ENCODE data around the gene CACNA2D3. TPM values are rescaled to one million over a fixed set of nuclear protein-coding genes. Genes with fewer than 3 reads are reported as not detected.

The CACNA2D3 gene
- total RNA-seq, 4 donors from 2014 or later, result 0.83 to 5.0 (median 2.5) TPM

DNA sequence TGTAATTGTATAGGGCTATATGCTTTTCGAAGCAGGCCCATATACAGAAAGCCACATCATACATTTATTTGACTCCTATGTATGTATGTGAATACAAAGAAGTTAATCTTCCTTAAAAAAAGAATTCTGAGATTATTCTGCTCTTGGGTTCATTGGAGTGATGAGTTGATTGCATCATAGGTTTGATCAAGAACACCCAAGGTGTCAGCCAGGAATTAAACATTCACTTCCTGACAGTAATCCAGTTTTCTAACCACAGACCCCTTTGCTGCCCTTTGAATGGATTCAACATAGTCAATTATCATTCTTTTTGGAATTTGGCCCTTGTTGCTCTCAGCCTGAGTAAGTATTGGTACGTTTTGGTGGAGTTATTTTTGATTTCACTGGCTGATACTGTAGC, 225.6 kb downstream of the CACNA2D3 start:
- no peak overlapping the region for H3K27ac ChIP-seq
- H3K4me3 ChIP-seq, result no peak overlapping the region
- DNase-seq, result no peak
- no peaks in the 10 kb centered on the region for H3K27me3 ChIP-seq
- intact Hi-C loops (cut with DNase I; ENCODE audit: low total_unique reads), result no loop called here
- H3K9me3 ChIP-seq, result no peaks in the 10 kb centered on the region
- TF ChIP-seq, protein P1, sequence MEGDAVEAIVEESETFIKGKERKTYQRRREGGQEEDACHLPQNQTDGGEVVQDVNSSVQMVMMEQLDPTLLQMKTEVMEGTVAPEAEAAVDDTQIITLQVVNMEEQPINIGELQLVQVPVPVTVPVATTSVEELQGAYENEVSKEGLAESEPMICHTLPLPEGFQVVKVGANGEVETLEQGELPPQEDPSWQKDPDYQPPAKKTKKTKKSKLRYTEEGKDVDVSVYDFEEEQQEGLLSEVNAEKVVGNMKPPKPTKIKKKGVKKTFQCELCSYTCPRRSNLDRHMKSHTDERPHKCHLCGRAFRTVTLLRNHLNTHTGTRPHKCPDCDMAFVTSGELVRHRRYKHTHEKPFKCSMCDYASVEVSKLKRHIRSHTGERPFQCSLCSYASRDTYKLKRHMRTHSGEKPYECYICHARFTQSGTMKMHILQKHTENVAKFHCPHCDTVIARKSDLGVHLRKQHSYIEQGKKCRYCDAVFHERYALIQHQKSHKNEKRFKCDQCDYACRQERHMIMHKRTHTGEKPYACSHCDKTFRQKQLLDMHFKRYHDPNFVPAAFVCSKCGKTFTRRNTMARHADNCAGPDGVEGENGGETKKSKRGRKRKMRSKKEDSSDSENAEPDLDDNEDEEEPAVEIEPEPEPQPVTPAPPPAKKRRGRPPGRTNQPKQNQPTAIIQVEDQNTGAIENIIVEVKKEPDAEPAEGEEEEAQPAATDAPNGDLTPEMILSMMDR (IDR thresholded peaks at IDR 0.05), result no peak
- no peak for TF ChIP-seq POLR2A (IDR thresholded peaks at IDR 0.05)
- no peaks in the 10 kb centered on the region for H3K36me3 ChIP-seq
- no peaks in the 10 kb centered on the region for H3K4me1 ChIP-seq

GRCh38 chr3:54349231-54349652, 226.9 kb downstream of the CACNA2D3 start:
- H3K27ac ChIP-seq, result no peak overlapping the region
- no peaks in the 10 kb centered on the region for H3K27me3 ChIP-seq
- intact Hi-C loops (cut with DNase I; ENCODE audit: low total_unique reads), result no loop called here
- TF ChIP-seq, protein P1 (IDR thresholded peaks at IDR 0.05), result no peak
- TF ChIP-seq POLR2A (IDR thresholded peaks at IDR 0.05), result no peak
- DNase-seq, result no peak
- no peak overlapping the region for H3K4me3 ChIP-seq
- peaks cover 0 to 8% of the 10 kb centered on the region in 2 donors for H3K4me1 ChIP-seq
- no peaks in the 10 kb centered on the region for H3K9me3 ChIP-seq
- no peaks in the 10 kb centered on the region for H3K36me3 ChIP-seq

DNA sequence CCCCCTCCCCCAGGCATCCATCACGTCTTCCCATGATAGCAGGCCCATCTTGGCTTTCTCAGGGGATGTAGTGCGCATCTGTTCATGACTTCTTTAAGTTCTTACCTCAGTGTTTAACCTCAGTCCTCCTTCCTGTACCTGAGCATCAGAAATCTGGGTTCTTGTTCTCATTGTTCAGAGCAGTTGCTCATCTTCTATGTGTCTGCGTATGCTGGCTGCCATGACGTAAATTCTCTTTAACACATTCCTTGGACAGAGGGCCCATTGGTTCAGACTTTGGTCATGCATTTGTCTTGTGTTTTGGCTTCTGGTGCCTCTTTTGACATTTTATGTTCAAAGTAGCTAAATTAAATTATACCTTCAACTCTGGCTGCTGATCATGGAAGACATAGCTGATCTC, 227.3 kb downstream of the CACNA2D3 start:
- peaks cover 0 to 8% of the 10 kb centered on the region in 2 donors for H3K4me1 ChIP-seq
- DNase-seq, result no peak
- no peak overlapping the region for H3K27ac ChIP-seq
- no peaks in the 10 kb centered on the region for H3K36me3 ChIP-seq
- no peaks in the 10 kb centered on the region for H3K9me3 ChIP-seq
- no peaks in the 10 kb centered on the region for H3K27me3 ChIP-seq
- intact Hi-C loops (cut with DNase I; ENCODE audit: low total_unique reads), result no loop called here
- TF ChIP-seq POLR2A (IDR thresholded peaks at IDR 0.05), result no peak
- TF ChIP-seq, protein P1 (IDR thresholded peaks at IDR 0.05), result no peak
- no peak overlapping the region for H3K4me3 ChIP-seq

GRCh38 chr3:54353546-54353945, 231.2 kb downstream of the CACNA2D3 start:
- Histone ChIP-seq H3K4me3 (no peak overlapping the region), H3K36me3 (no peaks in the 10 kb centered on the region), H3K9me3 (no peaks in the 10 kb centered on the region), H3K27me3 (no peaks in the 10 kb centered on the region), H3K27ac (no peak overlapping the region), H3K4me1 (peaks cover 0 to 8% of the 10 kb centered on the region in 2 donors)
- DNase-seq, result no peak
- no peak for TF ChIP-seq POLR2A (IDR thresholded peaks at IDR 0.05)
- TF ChIP-seq, protein P1 (IDR thresholded peaks at IDR 0.05), result no peak
- intact Hi-C loops (cut with DNase I; ENCODE audit: low total_unique reads), result no loop called here

DNA sequence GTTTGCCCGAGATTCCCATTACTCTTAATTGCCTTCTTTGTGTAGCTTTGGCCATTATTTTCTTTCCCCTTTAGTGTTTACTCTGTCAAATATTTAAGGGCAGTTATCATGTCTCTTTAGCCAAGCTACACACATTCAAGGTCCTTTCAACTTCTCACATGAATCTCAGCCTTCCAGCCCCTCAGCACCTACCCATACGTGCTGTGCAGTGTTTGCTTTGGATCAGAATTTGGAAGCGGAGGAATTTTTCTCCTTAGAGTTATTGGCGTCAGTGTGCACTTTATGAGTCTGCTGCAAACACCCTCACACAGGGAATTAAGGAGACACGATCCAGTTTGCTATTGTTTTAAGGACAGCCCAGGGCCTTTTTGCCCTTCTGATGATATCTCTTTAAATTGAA, 231.6 kb downstream of the CACNA2D3 start:
- Histone ChIP-seq H3K27me3 (no peaks in the 10 kb centered on the region), H3K9me3 (no peaks in the 10 kb centered on the region), H3K27ac (no peak overlapping the region), H3K36me3 (no peaks in the 10 kb centered on the region), H3K4me1 (peaks cover 0 to 8% of the 10 kb centered on the region in 2 donors), H3K4me3 (no peak overlapping the region)
- TF ChIP-seq, protein P1 (IDR thresholded peaks at IDR 0.05), result no peak
- no peak for TF ChIP-seq POLR2A (IDR thresholded peaks at IDR 0.05)
- no peak for DNase-seq
- intact Hi-C loops (cut with DNase I; ENCODE audit: low total_unique reads), result no loop called here

Data from uterus (tissue), 4 donors.